Endothelial cell of umbilical vein (primary cell): Measurements from ENCODE around the gene EOGT. TPM values are rescaled to one million over a fixed set of nuclear protein-coding genes. Genes with fewer than 3 reads are reported as not detected.

Experiments
- BruUV-seq: library from RNA; stranded (reverse); fragments of 400-500 nt; replicated peaks from 2 replicates; lab custom pipeline; 2021; lab: Mats Ljungman, UMichigan
- CTCF ChIA-PET: fragments of 300-600, 350-600 bp; sonication (Branson Sonifier 250); formaldehyde crosslinking; loops from one replicate; lab custom pipeline; 2021; ENCODE audit warnings: antibody characterized with exemption, inconsistent platforms; lab: Charles Lee
- POLR2A ChIA-PET: fragments of 300-600, 350-600 bp; sonication (Branson Sonifier 250); formaldehyde crosslinking; loops from one replicate; lab custom pipeline; 2021; ENCODE audit warnings: antibody characterized with exemption, inconsistent platforms; lab: Charles Lee
- DNase-seq: peaks from one replicate; pipeline ENCODE4 v3.0.0-alpha.2; 2011; ENCODE audit warnings: low read depth, low spot score
- FAIRE-seq: peaks from 2 replicates; lab custom pipeline; 2011; peaks lifted over from hg19 to GRCh38; lab: Jason Lieb, UNC
- H2AFZ ChIP-seq: 2 replicates; pipeline ENCODE4 v1.6.0; 2012; ENCODE audit warnings: low read depth, low read length, control low read depth, inconsistent platforms
- H3K27ac ChIP-seq: 2 replicates; pipeline ENCODE4 v1.5.1; 2011; ENCODE audit warnings: low read depth, mild to moderate bottlenecking, control low read depth, low read length, moderate library complexity; ENCODE audit not compliant: insufficient read depth
- H3K27me3 ChIP-seq, 2 experiments: 2 replicates each; pipeline versions ENCODE4 v1.6.0 to v1.6.1; 2011; ENCODE audit warnings: low read length in 2 of 2, mixed read lengths in 1 of 2; ENCODE audit not compliant: control insufficient read depth in 2 of 2, insufficient read depth in 2 of 2
- H3K36me3 ChIP-seq, 2 experiments: 2 replicates in 1 of 2; 3 replicates in 1 of 2; pipeline ENCODE4 v1.5.1; 2011; ENCODE audit warnings: low read length in 2 of 2, mild to moderate bottlenecking in 1 of 2, moderate library complexity in 1 of 2; ENCODE audit not compliant: control insufficient read depth in 2 of 2, insufficient read depth in 2 of 2; ENCODE audit errors: extremely low read depth in 1 of 2
- H3K4me1 ChIP-seq: 3 replicates; pipeline ENCODE4 v1.5.1; 2011; ENCODE audit warnings: mild to moderate bottlenecking, low read length; ENCODE audit not compliant: control insufficient read depth, insufficient read depth; ENCODE audit errors: extremely low read depth
- H3K4me2 ChIP-seq: 2 replicates; pipeline ENCODE4 v1.6.1; 2011; ENCODE audit warnings: low read length, control low read depth, mixed read lengths; ENCODE audit not compliant: insufficient read depth
- H3K4me3 ChIP-seq, 3 experiments: fragments of 200-600 bp in 1 of 3; sonication (generic), shearing (Covaris generic) in 1 of 3; replicated peaks in 1 of 3; 2 replicates each; pipeline ENCODE4 v1.5.1; 2011 to 2016; ENCODE audit warnings: control low read depth in 3 of 3, low read length in 3 of 3, mild to moderate bottlenecking in 2 of 3, inconsistent platforms in 1 of 3, low read depth in 1 of 3, moderate library complexity in 1 of 3; ENCODE audit not compliant: insufficient read depth in 1 of 3
- H3K79me2 ChIP-seq: 2 replicates; pipeline ENCODE4 v1.6.0; 2012; ENCODE audit warnings: low read length, inconsistent platforms; ENCODE audit not compliant: control insufficient read depth, insufficient read depth
- H3K9ac ChIP-seq: replicated peaks from 2 replicates; pipeline ENCODE3; 2011; ENCODE audit warnings: low read length, control low read depth; ENCODE audit not compliant: insufficient read depth; ENCODE audit errors: extremely low read depth
- H3K9me1 ChIP-seq: replicated peaks from 3 replicates; pipeline ENCODE4 v1.6.0; 2011; ENCODE audit warnings: mild to moderate bottlenecking, low read length; ENCODE audit not compliant: control insufficient read depth, insufficient read depth; ENCODE audit errors: extremely low read depth
- H3K9me3 ChIP-seq: replicated peaks from 2 replicates; pipeline ENCODE4 v1.5.1; 2012; ENCODE audit warnings: low read length, inconsistent platforms; ENCODE audit not compliant: control insufficient read depth, insufficient read depth
- H4K20me1 ChIP-seq: replicated peaks from 2 replicates; pipeline ENCODE3; 2011; ENCODE audit warnings: mild to moderate bottlenecking, low read length; ENCODE audit not compliant: control insufficient read depth, insufficient read depth; ENCODE audit errors: extremely low read depth
- EZH2 ChIP-seq: IDR thresholded peaks from 2 replicates; pipeline ENCODE4 v1.6.1; 2012; ENCODE audit warnings: borderline replicate concordance, low read depth, mild to moderate bottlenecking, moderate library complexity, low read length, inconsistent platforms; ENCODE audit not compliant: severe bottlenecking
- FOS ChIP-seq: IDR thresholded peaks from 2 replicates; pipeline ENCODE4 v1.6.1; 2011; ENCODE audit warnings: mild to moderate bottlenecking, low read length, moderate library complexity, borderline replicate concordance; ENCODE audit not compliant: insufficient read depth
- JUN ChIP-seq: IDR thresholded peaks from 2 replicates; pipeline ENCODE4 v1.6.1; 2011; ENCODE audit warnings: borderline replicate concordance, low read depth; ENCODE audit not compliant: insufficient read length, insufficient read depth
- MYC ChIP-seq: IDR thresholded peaks from one replicate; pipeline ENCODE4 v1.6.1; 2011; ENCODE audit warnings: mild to moderate bottlenecking, low read depth, low read length
- POLR2A ChIP-seq: IDR thresholded peaks from 2 replicates; pipeline ENCODE4 v1.6.1; 2012; ENCODE audit warnings: low read depth, mild to moderate bottlenecking, control low read depth, low read length
- POLR2AphosphoS5 ChIP-seq: IDR thresholded peaks from 2 replicates; pipeline ENCODE4 v1.6.1; 2012; ENCODE audit warnings: low read depth, mild to moderate bottlenecking, control low read depth, low read length, moderate library complexity; ENCODE audit not compliant: insufficient read depth
- dilution Hi-C: fragments of 300-500 bp; cut with MboI; formaldehyde crosslinking; loops from one replicate; pipeline ENCODE4 v1.15.0; 2019; ENCODE audit warnings: low sequenced_read_pairs; ENCODE audit not compliant: extremely low pct_ligation_motif_present
- intact Hi-C: fragments of 100-400 bp; cut with micrococcal nuclease; formaldehyde crosslinking; loops from one replicate; pipeline ENCODE4 v1.10.0; 2022
- polyA plus RNA-seq, 4 experiments: library from polyadenylated mRNA; depleted of rRNA in 3 of 4; stranded (reverse) in 3 of 4; unstranded in 1 of 4; fragments of >200 nt; gene quantifications; 2 replicates each; pipeline versions ENCODE4 v1.2.1 to v1.2.3, GENCODE V29; 2011 to 2012; ENCODE audit warnings: missing spikeins in 1 of 4
- total RNA-seq: library from RNA; stranded (reverse); gene quantifications from 2 replicates; pipeline ENCODE4 v1.2.3, GENCODE V29; 2021
- TF ChIP-seq, protein P1 (sequence below): IDR thresholded peaks from 2 replicates; pipeline ENCODE4 v1.6.1; 2011; ENCODE audit not compliant: insufficient read depth, insufficient read length
- TF ChIP-seq, protein P2 (sequence below), 2 donors: IDR thresholded peaks; 1 replicate in 1 of 2; 2 replicates in 1 of 2; pipeline ENCODE4 v1.5.1; 2011; ENCODE audit warnings: low read length in 2 of 2, mild to moderate bottlenecking in 2 of 2, moderate library complexity in 2 of 2, control low read depth in 1 of 2, inconsistent platforms in 1 of 2, low read depth in 1 of 2; ENCODE audit not compliant: insufficient read depth in 1 of 2; ENCODE audit errors: extremely low read depth in 1 of 2

EOGT gene
- total and polyA plus RNA-seq, 2 donors (not counting 3 experiments of a cell fraction or from before 2014, with no cell fraction given), result 35.6 to 99.4 TPM

DNA sequence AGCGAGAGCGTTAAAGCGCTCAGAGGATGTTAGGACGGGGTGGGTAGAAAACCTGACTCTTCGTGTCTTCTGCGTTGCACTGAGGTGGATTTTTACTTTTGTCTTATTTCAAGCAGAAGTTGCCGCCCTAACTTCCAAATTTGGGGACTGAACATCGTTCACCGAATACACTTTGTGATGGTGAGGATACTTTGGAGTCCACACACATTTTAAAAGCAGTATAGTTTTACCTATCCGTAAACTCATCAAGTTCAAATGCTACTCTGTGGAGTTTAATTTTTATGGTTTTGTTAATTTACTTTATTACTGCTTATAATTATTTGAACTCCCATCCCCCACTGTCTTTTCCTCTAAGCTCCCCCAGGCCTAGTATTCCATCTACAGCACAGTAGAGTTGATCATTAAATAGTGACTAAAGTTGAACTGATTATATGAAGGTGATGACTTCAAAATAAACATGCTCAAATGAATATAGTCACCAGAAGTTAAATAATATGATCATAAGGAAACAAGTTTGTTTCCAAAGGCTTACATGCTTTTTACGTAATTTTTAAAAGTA, 617 bp upstream of the EOGT start:
- H3K27ac ChIP-seq, result peak overlapping the region; percentile 97
- ChIA-PET CTCF (interaction anchor here (0.7 to 2.7 kb wide), 8 partner anchors 11 to 223 kb away, joined by 3 to 14 read pairs (median 4); partner anchors contain the start of gene TMF1), POLR2A (interaction anchor here (0.7 to 1.9 kb wide), 3 partner anchors 19 to 259 kb away, joined by 4 to 8 read pairs (median 4); partner anchors contain the start of gene UBA3)
- FAIRE-seq (no peak), DNase-seq (no peak)
- dilution Hi-C loops, result no loop called here
- no peaks in the 10 kb centered on the region for H3K36me3 ChIP-seq
- peak overlapping the region; percentile 78 for H2AFZ ChIP-seq
- peak overlapping the region; percentile 92 for H3K4me2 ChIP-seq
- TF ChIP-seq JUN, result no peak
- TF ChIP-seq, protein P1, sequence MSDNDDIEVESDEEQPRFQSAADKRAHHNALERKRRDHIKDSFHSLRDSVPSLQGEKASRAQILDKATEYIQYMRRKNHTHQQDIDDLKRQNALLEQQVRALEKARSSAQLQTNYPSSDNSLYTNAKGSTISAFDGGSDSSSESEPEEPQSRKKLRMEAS, result no peak
- TF ChIP-seq FOS, result no peak
- no peak for TF ChIP-seq POLR2A
- no peak for TF ChIP-seq EZH2
- TF ChIP-seq POLR2AphosphoS5, result no peak
- no peak for TF ChIP-seq MYC
- TF ChIP-seq, protein P2, sequence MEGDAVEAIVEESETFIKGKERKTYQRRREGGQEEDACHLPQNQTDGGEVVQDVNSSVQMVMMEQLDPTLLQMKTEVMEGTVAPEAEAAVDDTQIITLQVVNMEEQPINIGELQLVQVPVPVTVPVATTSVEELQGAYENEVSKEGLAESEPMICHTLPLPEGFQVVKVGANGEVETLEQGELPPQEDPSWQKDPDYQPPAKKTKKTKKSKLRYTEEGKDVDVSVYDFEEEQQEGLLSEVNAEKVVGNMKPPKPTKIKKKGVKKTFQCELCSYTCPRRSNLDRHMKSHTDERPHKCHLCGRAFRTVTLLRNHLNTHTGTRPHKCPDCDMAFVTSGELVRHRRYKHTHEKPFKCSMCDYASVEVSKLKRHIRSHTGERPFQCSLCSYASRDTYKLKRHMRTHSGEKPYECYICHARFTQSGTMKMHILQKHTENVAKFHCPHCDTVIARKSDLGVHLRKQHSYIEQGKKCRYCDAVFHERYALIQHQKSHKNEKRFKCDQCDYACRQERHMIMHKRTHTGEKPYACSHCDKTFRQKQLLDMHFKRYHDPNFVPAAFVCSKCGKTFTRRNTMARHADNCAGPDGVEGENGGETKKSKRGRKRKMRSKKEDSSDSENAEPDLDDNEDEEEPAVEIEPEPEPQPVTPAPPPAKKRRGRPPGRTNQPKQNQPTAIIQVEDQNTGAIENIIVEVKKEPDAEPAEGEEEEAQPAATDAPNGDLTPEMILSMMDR (IDR thresholded peaks at IDR 0.05; ENCODE audit: extremely low read depth in 1 of 2, insufficient read depth in 1 of 2, low read depth in 1 of 2, low read length in 2 of 2), result no peak
- no peaks in the 10 kb centered on the region for H4K20me1 ChIP-seq
- H3K4me3 ChIP-seq, result peak overlapping the region; percentile 56 to 80 (median 76)
- H3K79me2 ChIP-seq, result peaks cover 12% of the 10 kb centered on the region
- no peaks in the 10 kb centered on the region for H3K9me3 ChIP-seq
- intact Hi-C loops, result no loop called here
- H3K27me3 ChIP-seq, result no peaks in the 10 kb centered on the region
- BruUV-seq, result TSS peak; percentile 74
- H3K9me1 ChIP-seq, result no peaks in the 10 kb centered on the region
- H3K9ac ChIP-seq, result peak overlapping the region; percentile 98
- H3K4me1 ChIP-seq, result peaks cover 46% of the 10 kb centered on the region
